Measurements from ENCODE around the gene GPR17. TPM values are rescaled to one million over a fixed set of nuclear protein-coding genes. Genes with fewer than 3 reads are reported as not detected.

Gene GPR17
- total RNA-seq, 1 experiment from 2014 or later: not detected

- H3K27me3 ChIP-seq (replicated peaks): no peaks in the 10 kb centered on the region
- H3K9me3 ChIP-seq (replicated peaks): peaks cover 3% of the 10 kb centered on the region
- no peak overlapping the region for H3K4me3 ChIP-seq
- H3K4me1 ChIP-seq (replicated peaks): no peaks in the 10 kb centered on the region
- DNase-seq (ENCODE audit: low read depth in 1 of 2, low spot score in 2 of 2): no peak
- H3K27ac ChIP-seq: no peak overlapping the region
- no peaks in the 10 kb centered on the region for H3K36me3 ChIP-seq
Observed at GRCh38 chr2:127683757-127684156, 37.8 kb downstream of the GPR17 start.

- peaks cover 4% of the 10 kb centered on the region for H3K9me3 ChIP-seq (replicated peaks)
- H3K27me3 ChIP-seq (replicated peaks): no peaks in the 10 kb centered on the region
- no peaks in the 10 kb centered on the region for H3K36me3 ChIP-seq
- no peak overlapping the region for H3K4me3 ChIP-seq
- no peak for DNase-seq (ENCODE audit: low read depth in 1 of 2, low spot score in 2 of 2)
- no peak overlapping the region for H3K27ac ChIP-seq
- H3K4me1 ChIP-seq (replicated peaks): no peaks in the 10 kb centered on the region
Observed at GRCh38 chr2:127685410-127686080, 39.6 kb downstream of the GPR17 start.

GRCh38 chr2:127688405-127688804 lies 42.5 kb downstream of the GPR17 start:
- Histone ChIP-seq H3K36me3 (no peaks in the 10 kb centered on the region), H3K27ac (no peak overlapping the region), H3K4me3 (no peak overlapping the region), H3K27me3 (replicated peaks) (no peaks in the 10 kb centered on the region), H3K4me1 (replicated peaks) (no peaks in the 10 kb centered on the region), H3K9me3 (replicated peaks) (peaks cover 12% of the 10 kb centered on the region)
- no peak for DNase-seq (ENCODE audit: low read depth in 1 of 2, low spot score in 2 of 2)

- Histone ChIP-seq H3K27me3 (replicated peaks) (no peaks in the 10 kb centered on the region), H3K36me3 (no peaks in the 10 kb centered on the region), H3K9me3 (replicated peaks) (peaks cover 12% of the 10 kb centered on the region), H3K4me3 (no peak overlapping the region), H3K27ac (no peak overlapping the region), H3K4me1 (replicated peaks) (peaks cover 7% of the 10 kb centered on the region)
- DNase-seq (ENCODE audit: low read depth in 1 of 2, low spot score in 2 of 2): no peak
Observed at GRCh38 chr2:127690696-127691095, 44.7 kb downstream of the GPR17 start.

- Histone ChIP-seq H3K4me3 (no peak overlapping the region), H3K27me3 (replicated peaks) (no peaks in the 10 kb centered on the region), H3K36me3 (no peaks in the 10 kb centered on the region), H3K27ac (no peak overlapping the region), H3K4me1 (replicated peaks) (peaks cover 17% of the 10 kb centered on the region), H3K9me3 (replicated peaks) (peaks cover 7% of the 10 kb centered on the region; the same call in 1 of the 2 replicates)
- DNase-seq (ENCODE audit: low read depth in 1 of 2, low spot score in 2 of 2): no peak
Observed at GRCh38 chr2:127694986-127695385, 49.0 kb downstream of the GPR17 start.

- peak in 1 of 2 experiments; percentile 38 for DNase-seq (ENCODE audit: low read depth in 1 of 2, low spot score in 2 of 2)
- Histone ChIP-seq H3K4me3 (peak overlapping the region; percentile 28), H3K36me3 (no peaks in the 10 kb centered on the region), H3K27ac (no peak overlapping the region), H3K9me3 (replicated peaks) (peaks cover 5% of the 10 kb centered on the region; the same call in 1 of the 2 replicates), H3K4me1 (replicated peaks) (peaks cover 23% of the 10 kb centered on the region), H3K27me3 (replicated peaks) (no peaks in the 10 kb centered on the region)
Observed at GRCh38 chr2:127695491-127696472, 49.8 kb downstream of the GPR17 start.

GRCh38 chr2:127697482-127698180 lies 51.7 kb downstream of the GPR17 start:
- Histone ChIP-seq H3K4me1 (replicated peaks) (peaks cover 38% of the 10 kb centered on the region), H3K36me3 (peaks cover 13% of the 10 kb centered on the region), H3K4me3 (no peak overlapping the region), H3K27ac (no peak overlapping the region), H3K9me3 (replicated peaks) (peaks cover 5% of the 10 kb centered on the region; the same call in 1 of the 2 replicates), H3K27me3 (replicated peaks) (no peaks in the 10 kb centered on the region)
- no peak for DNase-seq (ENCODE audit: low read depth in 1 of 2, low spot score in 2 of 2)

GRCh38 chr2:127698553-127699355 lies 52.8 kb downstream of the GPR17 start:
- no peak overlapping the region for H3K27ac ChIP-seq
- no peak for DNase-seq (ENCODE audit: low read depth in 1 of 2, low spot score in 2 of 2)
- peaks cover 5% of the 10 kb centered on the region; the same call in 1 of the 2 replicates for H3K9me3 ChIP-seq (replicated peaks)
- H3K36me3 ChIP-seq: peaks cover 22% of the 10 kb centered on the region
- H3K4me3 ChIP-seq: no peak overlapping the region
- no peaks in the 10 kb centered on the region for H3K27me3 ChIP-seq (replicated peaks)
- H3K4me1 ChIP-seq (replicated peaks): peaks cover 45% of the 10 kb centered on the region

- H3K27ac ChIP-seq: peak overlapping the region; percentile 90
- peak overlapping the region; percentile 97 for H3K4me3 ChIP-seq
- peaks cover 38% of the 10 kb centered on the region for H3K4me1 ChIP-seq (replicated peaks)
- peaks cover 5% of the 10 kb centered on the region; the same call in 1 of the 2 replicates for H3K9me3 ChIP-seq (replicated peaks)
- H3K36me3 ChIP-seq: peaks cover 37% of the 10 kb centered on the region
- no peaks in the 10 kb centered on the region for H3K27me3 ChIP-seq (replicated peaks)
- no peak for DNase-seq (ENCODE audit: low read depth in 1 of 2, low spot score in 2 of 2)
Observed at GRCh38 chr2:127700527-127701192, 54.7 kb downstream of the GPR17 start.

- Histone ChIP-seq H3K4me1 (replicated peaks) (peaks cover 35% of the 10 kb centered on the region), H3K27me3 (replicated peaks) (no peaks in the 10 kb centered on the region), H3K9me3 (replicated peaks) (peaks cover 5% of the 10 kb centered on the region; the same call in 1 of the 2 replicates), H3K4me3 (peak within 1 kb of the TSS; percentile 97), H3K27ac (peak within 1 kb of the TSS; percentile 90), H3K36me3 (peaks cover 43% of the 10 kb centered on the region)
- DNase-seq (ENCODE audit: low read depth in 1 of 2, low spot score in 2 of 2): peak; percentile 89 to 92
Observed at GRCh38 chr2:127701193-127701650, 55.3 kb downstream of the GPR17 start, which contains the start of gene SFT2D3. Gene SFT2D3, plus strand, starts transcription at chr2:127701497. Its CDS starts 32 bp downstream, at chr2:127701529.

GRCh38 chr2:127701651-127702394 lies 55.9 kb downstream of the GPR17 start:
- Histone ChIP-seq H3K4me1 (replicated peaks) (peaks cover 29% of the 10 kb centered on the region), H3K4me3 (peak overlapping the region; percentile 97), H3K27ac (peak overlapping the region; percentile 90), H3K9me3 (replicated peaks) (peaks cover 5% of the 10 kb centered on the region; the same call in 1 of the 2 replicates), H3K36me3 (peaks cover 49% of the 10 kb centered on the region), H3K27me3 (replicated peaks) (no peaks in the 10 kb centered on the region)
- DNase-seq (ENCODE audit: low read depth in 1 of 2, low spot score in 2 of 2): peak; percentile 78 to 80
